CD4-positive, alpha-beta T cell treated with Interleukin-15 for 1 hour (primary cell): ENCODE measurements around the gene KLHDC2.
"Not testable (repeated sequence)": the region's sequence is repeated elsewhere in the genome, so short reads cannot be mapped to it uniquely, and the experiment has no call there.

Source experiments
- DNase-seq: peaks from one replicate; pipeline ENCODE4 v3.0.0-alpha.2; 2020

KLHDC2 gene, protein sequence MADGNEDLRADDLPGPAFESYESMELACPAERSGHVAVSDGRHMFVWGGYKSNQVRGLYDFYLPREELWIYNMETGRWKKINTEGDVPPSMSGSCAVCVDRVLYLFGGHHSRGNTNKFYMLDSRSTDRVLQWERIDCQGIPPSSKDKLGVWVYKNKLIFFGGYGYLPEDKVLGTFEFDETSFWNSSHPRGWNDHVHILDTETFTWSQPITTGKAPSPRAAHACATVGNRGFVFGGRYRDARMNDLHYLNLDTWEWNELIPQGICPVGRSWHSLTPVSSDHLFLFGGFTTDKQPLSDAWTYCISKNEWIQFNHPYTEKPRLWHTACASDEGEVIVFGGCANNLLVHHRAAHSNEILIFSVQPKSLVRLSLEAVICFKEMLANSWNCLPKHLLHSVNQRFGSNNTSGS

DNA sequence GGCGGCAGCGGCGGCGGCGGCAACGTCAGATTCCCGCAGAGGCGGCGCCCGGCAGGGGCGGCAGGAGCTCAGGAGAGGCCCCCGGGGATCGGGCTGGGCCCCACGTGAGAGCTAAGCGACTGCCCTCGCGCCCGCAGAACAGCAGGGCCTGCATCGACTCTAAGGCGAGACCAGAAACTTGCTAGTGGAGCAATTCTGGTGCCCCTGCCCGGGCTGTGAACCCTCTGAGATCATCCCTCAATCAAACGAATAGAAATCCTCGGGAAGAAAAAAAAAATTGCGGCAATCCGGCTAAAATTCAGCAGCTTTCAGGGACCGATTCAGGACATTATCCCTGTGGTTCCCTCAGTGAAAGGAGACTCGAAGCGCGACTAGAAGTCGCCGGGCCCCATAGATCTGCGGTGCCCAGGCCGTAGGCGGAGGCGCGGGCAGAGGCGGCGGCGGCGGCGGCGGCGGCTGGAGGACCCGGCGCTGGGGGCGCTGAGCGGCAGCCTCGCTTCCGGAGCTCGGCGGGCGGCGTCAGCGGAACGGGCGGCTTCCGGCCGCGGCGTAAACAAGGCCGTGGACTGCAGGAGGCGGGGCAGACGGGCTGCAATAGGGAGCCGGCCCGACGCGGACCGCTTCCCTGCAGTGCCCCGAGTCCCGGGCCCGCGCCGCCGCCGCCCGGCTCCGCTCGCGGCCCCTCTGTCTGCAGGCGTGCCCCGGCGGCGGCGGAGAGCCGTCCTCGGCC, at the start of gene KLHDC2:
Gene KLHDC2, plus strand, starts transcription at position 583 of the 730 bp plus-strand sequence. CDS start 316 bp downstream, outside the sequence.
- DNase-seq: peak; percentile 90

DNA sequence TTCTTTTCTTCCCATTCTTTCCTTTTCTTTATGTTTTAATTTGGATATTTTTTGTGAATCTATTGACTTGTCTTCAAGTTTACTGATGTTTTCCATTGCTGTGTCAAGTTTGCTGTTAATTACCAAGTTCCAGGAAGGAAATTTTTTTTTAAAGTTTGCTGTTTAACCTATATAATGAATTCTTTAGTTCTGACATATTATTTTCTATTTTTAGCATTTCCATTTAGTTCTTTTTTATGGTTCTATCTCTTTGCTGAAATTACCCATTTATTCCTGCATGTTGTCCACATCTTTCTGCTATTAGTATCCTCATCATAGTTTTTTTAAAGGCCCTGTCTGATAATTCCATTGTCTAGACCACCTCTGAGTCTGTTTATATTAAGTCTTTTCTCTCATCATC, 47.2 kb upstream of the KLHDC2 start:
- DNase-seq: no peak

DNA sequence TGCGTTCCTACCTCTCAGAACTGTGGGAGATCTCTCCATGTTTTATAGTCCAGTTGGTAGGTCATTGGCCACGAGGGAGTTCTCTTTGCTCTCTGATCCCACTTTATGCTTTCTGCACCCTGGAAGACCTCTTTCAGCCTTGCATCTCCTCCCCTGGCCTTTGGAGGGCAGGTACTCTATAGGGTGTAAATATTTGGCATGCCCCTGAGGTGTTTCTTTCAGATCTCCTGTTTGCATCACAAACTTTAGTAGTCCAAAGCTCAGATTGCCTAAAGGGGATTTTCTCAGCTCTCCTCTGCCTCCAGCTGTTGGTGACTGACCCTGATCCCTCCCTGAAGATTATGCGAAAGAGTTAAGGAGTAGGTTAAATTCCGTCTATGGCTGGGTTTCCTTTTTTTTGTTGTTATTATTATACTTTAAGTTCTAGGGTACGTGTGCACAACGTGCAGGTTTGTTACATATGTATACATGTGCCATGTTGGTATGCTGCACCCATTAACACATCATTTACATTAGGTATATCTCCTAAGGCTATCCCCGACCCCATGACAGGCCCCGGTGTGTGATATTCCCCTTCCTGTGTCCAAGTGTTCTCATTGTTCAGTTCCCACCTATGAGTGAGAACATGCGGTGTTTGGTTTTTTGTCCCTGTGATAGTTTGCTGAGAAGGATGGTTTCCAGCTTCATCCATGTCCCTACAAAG, 46.1 kb upstream of the KLHDC2 start:
- DNase-seq: not testable (repeated sequence)

DNA sequence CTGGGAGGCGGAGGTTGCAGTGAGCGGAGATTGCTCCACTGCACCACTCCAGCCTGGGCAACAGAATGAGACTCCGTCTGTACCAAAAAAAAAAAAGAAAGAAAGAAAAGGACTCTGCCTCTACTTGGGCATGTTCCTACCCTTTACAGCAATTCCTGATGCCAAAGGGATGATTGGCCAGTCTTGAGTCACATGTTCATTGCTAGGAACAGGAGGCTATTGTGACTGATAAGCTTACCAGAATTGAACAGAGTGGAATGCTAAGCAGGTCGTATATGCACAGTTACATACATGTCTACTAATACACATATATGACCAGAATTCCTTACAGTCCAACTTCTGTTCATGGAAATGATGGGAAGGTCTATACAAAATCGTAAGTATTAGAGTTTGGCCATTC, 40.8 kb upstream of the KLHDC2 start:
- DNase-seq: no peak

DNA sequence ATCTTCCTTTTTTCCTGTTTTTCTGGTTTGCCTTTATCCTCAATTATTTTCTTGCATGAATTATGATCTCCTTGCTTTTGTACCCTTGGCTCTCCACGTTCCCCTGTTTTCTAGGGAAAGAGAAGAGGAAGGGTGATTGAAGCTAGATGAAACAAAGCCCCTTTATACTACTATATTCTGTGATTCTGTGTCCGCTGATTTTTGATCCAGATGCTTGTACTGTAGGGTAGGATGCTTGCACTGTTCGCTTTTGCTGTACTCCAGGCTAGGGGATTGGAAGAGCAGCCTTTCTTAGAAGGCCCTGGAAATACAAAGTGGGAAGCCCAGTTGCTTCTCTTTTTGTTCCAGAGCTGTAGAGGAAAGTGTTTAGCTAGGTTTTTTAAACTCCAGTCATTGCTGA, 35.1 kb upstream of the KLHDC2 start:
- DNase-seq: no peak

DNA sequence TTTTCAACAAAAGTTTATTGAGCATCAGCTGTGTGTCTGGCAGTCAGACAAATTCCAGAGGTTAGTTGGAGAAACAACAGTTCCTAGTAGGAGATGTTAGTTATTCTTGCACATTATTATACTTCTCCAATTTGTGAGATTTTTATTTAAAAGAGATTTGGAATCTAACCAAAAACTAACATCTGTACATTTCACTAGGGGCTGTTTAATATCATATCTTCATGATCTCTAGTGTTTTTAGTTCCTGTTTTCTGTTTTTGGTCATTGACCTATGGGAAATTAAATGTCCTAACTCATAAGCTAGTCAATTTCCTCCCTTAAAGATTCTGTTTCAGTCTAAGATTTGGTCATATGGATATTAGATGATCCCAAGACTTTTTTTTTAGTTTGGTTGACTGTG, 34.1 kb upstream of the KLHDC2 start:
- DNase-seq: no peak

DNA sequence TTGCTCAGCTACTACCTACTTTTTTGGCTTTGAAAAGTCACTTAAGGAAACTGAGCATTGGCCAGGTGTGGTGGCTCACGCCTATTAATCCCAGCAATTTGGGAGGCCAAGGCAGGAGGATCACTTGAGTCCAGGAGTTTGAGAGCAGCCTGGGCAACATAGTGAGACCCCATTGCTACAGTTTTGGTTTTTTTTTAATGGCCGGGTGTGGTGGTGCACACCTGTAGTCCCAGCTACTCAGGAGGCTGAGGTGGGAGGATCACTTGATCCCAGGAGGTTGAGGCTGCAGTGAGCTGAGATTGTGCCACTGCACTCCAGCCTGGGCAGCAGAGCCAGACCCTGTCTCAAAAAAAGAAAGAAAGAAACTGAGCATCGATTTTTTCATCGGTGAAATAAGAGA, 32.3 kb upstream of the KLHDC2 start:
- DNase-seq: not testable (repeated sequence)

DNA sequence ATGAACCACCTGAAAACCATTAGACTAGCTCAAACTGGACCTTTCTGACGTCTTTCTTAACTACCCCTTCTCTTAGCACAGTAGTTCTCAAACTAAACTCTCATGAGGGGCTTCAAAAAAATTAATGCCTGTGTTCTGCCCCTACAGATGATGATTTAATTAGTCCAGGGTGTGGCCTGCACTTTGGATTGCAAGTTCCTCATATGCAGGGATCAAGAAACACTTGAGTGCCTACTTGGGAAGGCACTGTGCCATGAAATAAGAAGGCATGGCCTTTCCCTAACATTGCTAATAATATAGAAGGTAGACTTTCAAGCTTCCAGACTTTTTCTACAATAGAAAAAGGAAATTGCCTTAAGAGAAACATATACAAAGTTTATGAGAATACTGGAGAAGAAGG, 22.8 kb upstream of the KLHDC2 start:
- DNase-seq: no peak

DNA sequence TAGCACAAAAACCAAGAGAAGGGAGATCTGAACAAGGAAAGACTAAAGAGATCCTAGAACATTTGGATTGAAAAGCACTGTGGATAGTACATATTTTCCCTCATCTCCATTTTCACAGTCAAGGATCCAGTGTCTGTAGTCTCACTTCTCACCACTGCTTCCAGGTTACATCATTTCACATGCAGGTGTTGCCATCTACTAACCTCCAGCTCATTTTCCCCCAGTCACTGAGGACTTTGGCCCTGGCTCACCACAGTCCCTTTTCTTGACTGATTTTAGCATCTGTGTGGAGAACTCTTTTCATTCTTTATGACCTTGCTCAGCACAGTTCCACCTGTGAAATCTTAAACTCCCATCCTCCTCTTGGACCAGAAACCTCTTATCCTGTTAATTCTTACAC, 21.5 kb upstream of the KLHDC2 start:
- DNase-seq: not testable (repeated sequence)

DNA sequence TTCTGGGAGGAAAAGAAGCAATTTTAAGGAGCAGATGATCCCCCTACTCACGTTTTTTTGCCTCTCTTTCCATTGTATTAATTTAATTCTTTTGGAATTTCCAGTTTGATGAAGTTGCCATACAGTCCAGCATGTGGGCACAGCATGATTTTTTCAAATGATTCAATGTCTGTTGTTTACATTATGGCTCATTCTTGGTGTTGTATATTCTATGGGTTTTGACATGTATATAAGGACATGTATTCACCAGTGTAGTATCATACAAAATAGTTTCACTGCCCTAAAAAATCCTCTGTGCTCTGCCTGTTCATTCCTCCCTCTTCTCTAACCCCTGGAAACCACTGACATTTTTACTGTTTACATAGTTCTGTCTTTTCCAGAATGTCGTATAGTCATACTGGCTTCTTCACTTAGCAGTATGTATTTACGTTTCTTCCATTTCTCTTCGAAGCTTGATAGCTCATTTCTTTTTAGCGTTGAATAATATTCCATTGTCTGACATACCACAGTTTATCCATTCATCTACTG, 13.3 kb upstream of the KLHDC2 start:
- no peak for DNase-seq

DNA sequence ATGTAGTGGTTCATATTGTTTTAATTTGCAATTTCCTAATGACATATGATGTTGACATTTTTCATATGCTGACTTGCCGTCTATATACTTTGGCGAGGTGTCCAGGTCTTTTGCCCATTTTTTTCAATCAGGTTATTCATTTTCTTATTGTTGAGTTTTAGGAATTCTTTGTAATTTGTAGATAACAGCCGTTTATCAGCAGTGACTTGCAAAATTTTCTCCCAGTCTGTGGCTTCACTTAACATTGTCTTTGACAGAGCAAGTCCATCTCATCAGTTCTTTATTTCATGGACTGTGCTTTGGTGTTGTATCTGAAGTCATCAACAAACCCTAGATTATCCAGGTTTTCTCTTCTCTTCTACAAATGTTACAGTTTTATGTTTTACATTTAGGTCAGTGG, 12.6 kb upstream of the KLHDC2 start:
- no peak for DNase-seq

DNA sequence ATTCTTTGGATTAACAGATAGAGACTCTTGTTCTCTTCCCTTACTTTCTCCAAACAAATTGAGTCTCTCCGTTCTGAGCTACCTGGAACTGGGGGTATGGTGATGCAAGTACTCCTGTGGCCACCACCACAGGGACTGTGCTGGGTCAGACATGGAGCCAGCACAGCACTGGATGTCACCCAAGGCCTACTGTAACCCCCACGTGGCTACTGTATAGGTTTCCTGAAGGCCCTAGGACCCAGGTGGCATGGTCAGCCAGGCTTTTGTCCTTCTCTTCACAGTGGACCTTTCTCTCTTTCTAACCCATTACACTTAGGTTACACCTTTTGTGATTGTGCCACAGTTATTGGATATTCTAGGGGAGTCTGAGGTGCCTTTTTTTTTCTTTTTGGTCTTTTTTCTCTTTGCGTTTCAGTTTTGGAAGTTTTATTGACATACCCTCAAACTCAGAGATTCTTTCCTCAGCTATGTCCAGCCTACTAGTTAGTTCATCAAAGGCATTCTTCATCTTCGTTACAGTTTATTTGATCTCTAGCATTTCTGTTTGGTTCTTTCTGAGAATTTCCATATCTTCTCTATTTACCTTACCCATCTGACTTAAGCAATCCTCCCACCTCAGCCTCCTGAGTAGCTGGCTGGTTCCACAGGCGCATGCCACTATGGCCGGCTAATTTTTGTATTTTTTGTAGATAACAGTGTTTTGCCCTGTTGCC, 6.0 kb upstream of the KLHDC2 start:
- no peak for DNase-seq

DNA sequence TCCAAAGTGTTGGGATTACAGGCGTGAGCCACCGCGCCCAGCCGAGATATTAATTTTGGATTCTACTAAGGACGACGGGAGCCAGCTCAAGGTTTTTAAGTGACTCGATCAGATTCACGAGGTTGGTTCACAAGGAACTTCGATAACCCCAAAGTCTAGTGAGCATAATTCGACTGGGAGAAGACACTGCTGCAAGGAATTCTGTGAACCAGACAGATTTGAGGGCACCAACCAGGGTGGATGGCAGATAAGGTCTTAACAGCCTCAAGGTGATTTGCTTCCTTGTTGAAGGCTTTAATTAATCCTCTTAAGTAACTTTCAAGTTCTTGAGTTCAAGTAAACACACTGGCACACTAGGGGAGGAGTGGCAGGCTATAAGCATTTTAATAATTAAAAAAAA, 1.1 kb upstream of the KLHDC2 start:
- DNase-seq: no peak

DNA sequence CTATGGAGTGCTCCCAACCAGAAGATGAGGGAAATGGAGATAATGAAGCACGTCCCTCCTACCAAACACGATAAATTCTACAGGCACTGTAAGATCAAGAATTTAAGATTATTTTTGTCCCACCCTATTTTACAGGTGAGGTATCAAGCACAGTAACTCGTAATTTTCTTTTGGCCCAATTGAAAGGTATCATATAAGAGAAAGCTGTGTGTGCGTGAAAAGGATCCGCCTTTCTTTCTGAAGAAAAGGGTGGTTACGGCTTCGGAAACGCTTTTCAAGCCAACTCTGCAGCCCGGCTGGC, 733 bp upstream of the KLHDC2 start:
- no peak for DNase-seq

DNA sequence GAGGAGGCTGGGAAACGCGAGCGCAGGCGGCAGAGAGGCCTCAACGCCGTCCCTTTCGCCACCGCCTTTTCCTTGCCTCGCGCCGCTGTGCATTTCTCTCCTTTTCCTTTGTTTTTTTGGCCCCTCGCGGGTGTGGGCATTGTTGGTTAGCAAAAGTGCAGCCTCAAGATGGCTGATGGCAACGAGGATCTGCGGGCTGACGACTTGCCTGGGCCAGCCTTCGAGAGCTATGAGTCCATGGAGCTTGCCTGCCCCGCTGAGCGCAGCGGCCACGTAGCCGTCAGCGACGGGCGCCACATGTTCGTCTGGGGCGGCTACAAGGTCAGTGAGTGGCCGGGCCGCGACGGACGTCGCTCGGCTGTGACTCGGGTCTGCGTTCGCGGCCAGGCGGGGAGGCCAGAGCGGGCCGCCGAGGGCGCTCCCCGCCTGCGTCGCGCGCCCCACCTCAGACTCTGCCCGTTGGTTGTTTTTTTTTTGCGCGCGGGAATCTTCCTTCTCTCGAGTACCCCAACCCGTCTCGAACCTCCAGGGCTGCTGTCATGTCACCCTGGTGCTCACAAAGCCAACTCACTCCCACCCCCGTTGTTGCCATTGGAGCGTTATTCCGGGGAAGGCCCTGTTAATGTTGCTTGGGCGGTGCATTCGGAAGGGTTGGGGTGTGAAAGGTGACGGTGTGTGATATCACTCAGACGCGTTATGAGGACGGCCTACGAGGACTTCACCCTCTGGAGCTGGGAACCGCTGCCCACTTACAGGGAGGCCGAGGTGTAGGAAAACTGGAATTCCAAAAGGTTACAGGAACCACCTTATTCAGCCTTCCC, 558 bp downstream of the KLHDC2 start:
- DNase-seq: peak; percentile 69

DNA sequence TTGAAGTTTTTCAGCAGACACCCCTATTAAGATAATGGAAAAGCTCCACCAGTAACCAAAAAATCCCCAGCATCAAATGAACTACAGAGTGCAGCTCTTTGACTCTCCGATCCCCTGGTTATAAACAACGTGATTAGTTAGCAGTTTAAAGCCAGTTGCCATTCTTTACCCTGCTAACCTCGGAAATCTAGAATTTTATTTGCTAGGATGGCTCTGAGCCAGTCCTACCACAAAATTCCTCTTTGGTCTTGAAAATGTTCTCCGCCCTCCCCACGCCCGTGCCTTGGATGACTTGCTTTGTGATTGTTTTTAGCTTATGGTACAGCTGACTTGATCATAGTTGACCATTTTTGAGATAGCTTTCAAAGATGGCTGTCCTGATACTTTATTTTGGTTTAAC, 1.2 kb downstream of the KLHDC2 start:
- no peak for DNase-seq

DNA sequence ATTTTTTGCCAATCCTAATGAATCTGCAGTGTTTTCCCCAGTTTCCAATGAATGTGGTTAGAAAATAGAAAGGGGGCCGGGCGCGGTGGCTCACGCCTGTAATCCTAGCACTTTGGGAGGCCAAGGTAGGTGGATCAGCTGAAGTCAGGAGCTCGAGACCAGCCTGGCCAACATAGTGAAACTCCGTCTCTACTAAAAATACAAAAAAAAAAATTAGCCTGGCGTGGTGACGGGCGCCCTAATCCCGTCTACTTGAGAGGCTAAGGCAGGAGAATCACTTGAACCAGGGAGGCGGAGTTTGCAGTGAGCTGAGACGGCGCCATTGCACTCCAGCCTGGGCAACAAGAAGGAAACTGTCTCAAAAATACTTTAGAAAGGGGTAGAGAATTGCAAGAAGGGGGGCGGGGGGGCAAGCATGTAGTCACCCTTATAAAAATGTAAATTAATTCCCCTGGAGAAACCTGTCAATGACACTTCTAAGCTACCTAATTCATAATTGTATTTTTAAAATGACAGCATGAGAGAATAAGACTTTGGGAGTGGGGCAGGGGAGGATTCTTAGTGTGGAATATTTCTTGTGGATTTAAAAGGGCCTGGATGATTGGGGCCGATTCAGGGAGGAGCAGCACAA, 1.7 kb downstream of the KLHDC2 start:
- no peak for DNase-seq

DNA sequence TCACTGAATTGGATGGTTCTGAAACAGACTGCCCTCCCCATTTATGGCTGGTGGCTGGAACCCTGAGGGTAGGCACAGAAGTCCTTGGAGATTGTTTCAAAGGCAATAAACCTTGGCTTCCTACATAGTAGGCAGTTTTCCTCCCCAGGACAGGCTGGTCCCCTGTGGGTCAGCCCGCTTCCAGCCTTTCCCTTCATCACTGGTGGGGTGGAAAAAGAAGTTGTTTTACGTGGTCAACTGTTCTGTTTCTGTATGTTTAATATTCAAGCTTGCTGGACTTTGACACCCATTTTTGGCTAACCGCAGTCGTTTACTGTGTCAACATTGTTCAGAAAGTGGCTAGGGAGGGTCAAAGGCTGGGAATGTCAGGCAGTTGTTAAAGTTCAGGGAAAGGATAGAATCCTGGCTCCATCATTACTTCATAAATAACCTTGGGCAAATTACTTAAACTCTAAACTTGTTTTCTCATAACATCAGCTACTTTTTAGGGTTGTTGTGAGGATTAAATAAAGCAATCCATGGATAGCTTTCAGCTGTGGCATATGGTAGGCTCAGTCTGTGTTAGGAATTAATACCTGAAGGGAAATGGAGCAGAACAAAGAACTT, 2.4 kb downstream of the KLHDC2 start:
- no peak for DNase-seq

DNA sequence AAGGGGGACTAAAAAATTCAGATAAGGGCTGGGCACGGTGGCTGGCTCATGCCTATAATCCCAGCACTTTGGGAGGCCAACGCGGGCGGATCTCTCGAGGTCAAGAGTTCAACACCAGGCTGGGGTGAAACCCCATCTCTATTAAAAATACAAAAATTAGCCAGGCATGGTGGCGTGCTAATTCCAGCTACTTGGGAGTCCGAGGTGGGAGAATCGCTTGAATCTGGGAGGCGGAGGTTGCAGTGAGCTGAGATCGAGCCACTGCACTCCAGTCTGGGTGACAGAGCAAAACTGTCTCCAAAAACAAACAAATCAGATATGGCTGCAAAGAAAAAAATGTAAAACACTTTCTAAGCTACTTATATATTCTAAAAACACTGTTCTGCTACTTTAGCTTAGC, 3.7 kb downstream of the KLHDC2 start:
- not testable (repeated sequence) for DNase-seq

DNA sequence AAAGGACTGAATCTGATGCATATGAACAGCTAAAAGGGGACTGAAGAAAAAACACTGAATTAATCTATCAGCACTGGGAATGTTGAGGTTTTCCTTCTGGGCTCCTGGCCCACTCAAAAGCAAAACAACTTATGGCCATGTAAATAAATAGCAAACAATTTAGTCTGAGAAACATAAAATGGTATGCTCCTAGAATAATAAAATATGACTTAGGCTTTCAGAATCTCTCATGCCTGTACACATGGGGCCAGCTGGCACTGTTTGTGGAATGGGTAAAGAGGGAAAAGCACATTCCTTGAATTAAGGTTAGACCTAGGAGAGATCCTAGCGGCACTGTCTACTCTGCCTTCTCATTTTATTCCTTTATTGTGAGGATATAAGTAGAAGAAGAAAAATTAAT, 6.2 kb downstream of the KLHDC2 start:
- no peak for DNase-seq

DNA sequence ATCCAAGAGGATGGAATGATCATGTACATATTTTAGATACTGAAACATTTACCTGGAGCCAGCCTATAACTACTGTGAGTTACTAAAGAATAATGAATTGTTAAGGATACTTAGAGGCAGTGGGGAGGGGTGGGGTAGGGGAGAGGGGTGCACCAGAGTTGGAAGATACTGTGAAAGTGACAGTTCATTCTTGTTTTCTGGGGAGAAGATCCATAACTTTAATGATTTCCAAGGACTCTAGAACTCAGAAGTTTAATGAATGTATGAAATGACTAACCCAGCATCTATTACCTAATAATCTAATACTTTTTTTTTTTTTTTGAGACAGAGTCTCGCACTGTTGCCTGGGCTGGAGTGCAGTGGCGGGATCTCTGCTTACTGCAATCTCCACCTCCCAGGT, 10.5 kb downstream of the KLHDC2 start:
- DNase-seq: no peak
